HK-2 (cell line): ENCODE results near the gene RANBP3.

ENCODE experiments used
- DNase-seq: peaks from one replicate; pipeline ENCODE4 v3.0.0-alpha.2; 2018; ENCODE audit not compliant: unreplicated experiment

RANBP3 gene

DNA sequence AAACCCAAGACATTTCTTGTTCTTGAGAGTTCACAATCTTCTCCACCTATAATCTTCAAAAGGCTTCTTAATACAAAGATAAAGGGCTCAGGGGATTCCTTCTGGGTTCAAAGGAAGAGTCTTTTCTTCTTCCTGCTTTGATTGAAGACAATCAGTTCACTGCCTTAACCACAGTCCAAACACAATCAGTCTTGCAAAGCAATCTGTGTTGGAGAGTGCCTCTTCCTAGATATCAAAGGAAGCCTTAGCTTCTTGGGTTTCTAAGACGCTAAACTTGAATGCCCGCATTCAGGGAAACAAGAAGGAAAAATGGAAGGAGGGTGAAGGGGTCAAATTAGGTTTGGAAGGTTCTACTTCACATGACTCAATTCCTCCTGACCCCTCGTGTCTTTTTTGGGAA lies 27.2 kb downstream of the RANBP3 start:
- DNase-seq: no peak

DNA sequence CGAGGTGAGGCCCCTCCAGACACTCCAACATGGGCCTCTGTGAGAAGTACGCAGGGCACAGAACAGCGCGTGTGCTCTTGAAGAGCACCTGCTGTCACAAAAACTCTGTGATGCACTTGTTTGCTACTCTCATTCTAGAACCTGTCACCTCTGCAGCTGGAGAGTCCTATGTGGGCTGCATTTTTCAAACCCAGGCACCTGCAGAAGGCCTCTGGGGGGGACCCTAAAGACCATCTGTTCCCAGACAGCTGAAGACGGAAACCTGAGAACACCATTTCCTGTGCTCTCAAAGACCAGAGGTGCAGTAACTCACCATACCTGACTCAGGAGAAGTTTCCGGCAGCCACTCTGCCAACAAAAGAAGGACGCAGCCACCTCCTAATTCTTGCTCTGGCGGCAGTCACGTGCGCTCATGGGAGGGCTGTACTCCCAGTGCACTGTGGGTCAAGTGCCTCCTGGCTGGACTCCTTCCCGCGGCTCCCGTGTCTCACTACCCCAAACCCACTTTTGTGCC lies 28.1 kb downstream of the RANBP3 start:
- no peak for DNase-seq

DNA sequence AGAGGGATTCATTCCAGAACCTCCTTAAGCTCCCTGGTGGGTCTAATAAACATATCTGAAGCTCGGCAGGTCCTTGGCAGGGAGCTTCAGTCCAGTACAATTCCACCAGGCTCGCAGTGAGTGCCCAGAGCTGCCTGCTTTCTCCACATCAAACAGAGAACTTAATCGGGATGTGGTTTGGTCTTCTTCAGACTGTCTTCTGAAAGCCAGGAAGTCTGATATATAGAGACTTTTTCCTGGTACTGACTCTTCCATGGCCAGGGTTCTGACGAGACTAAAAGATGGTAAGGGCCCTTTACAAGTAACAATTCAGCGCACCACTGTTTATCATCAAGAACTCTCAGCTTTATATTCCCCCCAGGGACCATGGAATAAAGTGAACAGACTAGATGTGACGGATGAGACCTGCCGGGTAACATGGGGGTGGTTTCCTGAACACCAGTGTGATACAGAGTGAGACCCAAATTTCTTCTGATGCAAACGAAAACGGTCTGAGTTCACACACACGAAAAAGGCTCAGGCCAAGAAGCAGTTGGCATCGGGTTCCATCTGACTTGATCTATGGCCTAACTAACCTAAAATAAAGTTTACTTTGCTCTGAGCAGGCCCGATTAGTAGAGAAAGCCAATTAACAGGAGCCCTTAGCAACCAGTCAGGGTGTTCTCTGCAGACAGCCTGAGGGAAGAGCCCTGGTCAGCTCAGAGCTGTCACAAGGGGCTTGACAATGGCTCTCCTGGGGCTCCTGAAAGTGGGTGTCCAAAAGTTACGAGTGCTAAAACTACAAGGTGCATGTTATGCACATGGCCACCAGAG lies 29.0 kb downstream of the RANBP3 start:
- no peak for DNase-seq

DNA sequence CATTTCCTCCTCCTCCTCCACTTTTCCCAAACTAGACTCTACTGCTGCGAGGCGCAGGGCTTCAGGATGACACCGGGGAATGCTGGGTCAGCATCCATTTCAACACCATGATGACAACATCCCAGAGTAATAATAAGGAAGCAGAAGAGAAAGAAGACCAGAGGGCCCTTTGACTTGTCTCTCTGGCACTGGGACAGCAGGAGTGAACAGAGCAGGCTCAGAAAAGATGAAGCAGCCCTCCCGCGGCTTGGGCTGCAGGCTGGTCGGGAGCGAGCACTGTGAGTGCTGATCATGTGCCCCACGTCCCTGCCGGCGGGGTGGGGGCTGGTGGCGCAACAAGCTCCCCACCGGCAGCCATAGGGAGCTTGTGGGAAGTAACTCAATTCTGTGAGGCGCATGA lies 30.5 kb downstream of the RANBP3 start:
- no peak for DNase-seq

DNA sequence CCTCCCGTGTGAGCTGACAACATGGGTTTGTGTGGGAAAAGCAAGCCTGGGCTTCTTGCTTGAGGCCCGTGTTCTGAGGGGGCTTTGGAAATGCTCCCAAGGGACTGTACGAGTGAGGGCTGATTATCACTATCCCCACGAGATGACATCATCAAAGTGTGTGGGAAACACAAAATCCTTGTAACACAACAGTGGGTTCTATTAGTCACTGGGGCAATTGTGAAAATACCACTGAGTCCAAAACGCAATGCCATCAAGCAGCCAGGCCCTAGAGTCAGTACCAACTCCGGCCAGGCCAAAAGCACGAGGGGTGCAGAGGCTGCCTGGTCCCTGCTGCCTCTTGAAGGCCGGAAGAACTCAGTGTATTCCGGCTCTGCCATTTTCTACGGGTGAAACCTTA lies 34.3 kb downstream of the RANBP3 start:
- no peak for DNase-seq

DNA sequence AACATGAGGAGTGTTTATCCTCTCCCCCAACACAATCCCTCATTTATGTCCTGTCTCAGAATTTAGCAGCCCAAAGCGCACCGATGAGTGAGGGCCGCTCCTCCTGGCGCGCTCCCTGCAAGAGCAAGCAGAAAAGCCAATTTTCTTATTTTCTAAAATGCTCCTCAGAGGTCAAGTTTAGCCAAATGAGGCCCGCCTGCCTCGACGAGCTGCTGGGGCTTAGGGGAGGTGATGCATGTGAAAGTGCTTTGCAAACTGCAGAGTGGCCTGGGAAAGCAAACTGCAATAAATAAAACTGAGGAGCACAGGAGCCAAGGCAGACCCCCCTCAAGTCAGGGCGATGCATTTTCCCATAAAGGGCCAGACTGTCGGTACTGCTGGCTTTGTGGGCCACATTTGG lies 34.9 kb downstream of the RANBP3 start:
- no peak for DNase-seq

DNA sequence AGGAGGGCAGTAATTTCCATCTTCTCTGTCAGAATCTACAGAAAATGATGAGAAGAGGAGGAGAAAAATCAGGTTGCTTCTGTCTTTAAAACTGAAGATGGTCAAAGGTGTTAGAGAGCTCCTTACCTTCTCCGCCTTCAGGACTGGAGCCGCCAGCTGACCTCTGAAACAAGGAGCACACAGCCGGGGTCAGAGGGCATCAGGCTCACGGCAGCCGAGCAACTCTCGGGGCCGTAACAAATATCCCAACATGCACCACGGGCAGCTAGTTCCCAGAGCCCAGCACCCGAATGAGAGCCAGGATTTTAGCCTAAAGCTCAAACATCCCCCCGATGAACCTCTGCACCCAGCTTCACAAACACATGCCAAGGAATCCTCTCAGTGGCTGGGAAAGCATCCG lies 36.3 kb downstream of the RANBP3 start:
- DNase-seq: no peak

DNA sequence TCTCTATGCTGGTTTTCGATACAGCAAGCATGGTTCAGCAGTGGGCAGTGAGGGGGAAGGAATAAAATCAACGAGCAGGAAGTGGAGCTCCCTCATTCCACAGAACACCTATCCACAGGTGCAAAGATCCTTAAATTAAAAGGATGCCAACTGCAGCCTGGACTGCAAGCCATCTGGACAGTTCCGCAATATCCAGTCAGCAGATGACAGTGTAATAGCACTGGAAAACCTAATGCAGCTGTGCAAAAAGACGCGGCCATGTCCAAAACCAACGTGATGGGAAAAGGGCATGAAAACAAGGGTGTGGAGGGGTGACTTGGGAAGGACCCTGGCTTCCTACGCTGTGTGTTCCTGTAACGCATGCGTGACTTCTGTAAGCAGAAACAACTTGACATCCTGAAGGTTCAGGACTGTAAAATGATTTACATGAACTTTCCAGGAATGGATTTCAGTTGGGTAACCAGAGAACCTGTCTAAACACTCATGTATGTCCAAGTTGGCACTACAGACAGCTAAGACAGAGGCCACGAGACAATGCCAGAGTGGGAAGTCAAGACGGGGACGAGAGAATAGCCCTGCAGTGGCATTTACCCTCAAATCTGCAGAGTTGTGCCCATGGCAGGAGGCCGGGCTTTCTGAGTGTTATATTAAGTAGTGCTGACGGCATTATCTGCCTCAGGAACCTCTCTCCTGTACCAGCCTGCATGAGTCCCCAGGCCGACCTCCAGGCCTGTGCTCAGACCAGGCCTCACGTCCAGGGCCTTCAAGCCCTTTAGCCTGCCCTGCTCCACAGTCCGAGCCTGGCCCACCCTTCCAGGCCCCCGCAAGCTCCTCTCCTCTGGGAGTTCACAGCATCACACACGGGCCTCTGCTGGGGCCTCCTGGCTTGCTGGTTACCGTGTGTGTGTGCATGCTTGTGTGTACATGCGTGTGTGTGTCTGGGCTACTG lies 37.4 kb downstream of the RANBP3 start:
- DNase-seq: no peak

DNA sequence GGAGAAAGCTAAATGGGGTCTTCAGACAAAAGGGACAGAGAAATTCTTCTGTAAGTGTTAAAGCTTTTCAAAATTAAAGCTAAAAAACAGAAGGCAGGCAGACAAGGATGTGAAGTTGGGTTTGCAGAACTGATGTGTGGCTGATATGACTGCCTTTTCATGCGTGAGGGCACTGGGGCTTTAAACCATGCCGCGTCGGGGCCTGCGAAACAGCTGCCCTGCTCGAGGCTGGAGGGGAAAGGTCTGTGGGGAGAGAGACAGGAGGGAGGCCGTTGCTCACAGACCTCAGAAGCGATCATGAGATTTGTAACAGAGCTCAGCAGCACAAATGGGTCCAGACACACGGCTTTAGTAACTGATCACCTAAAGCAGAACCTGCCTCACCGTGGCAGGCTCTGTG lies 40.4 kb downstream of the RANBP3 start:
- DNase-seq: no peak

DNA sequence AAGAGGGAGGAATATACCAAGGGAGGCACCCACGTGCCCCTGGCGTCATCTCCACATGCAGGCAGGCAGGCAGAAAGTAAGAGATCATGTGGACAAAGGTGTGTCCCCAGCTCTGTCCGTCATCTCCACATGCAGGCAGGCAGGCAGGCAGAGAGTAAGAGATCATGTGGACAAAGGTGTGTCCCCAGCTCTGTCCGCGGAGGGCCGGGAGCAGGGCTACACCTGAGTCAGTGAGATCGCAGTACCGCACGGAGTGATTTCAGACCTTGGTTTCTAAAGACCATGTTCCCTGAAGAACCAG lies 41.7 kb downstream of the RANBP3 start:
- no peak for DNase-seq

DNA sequence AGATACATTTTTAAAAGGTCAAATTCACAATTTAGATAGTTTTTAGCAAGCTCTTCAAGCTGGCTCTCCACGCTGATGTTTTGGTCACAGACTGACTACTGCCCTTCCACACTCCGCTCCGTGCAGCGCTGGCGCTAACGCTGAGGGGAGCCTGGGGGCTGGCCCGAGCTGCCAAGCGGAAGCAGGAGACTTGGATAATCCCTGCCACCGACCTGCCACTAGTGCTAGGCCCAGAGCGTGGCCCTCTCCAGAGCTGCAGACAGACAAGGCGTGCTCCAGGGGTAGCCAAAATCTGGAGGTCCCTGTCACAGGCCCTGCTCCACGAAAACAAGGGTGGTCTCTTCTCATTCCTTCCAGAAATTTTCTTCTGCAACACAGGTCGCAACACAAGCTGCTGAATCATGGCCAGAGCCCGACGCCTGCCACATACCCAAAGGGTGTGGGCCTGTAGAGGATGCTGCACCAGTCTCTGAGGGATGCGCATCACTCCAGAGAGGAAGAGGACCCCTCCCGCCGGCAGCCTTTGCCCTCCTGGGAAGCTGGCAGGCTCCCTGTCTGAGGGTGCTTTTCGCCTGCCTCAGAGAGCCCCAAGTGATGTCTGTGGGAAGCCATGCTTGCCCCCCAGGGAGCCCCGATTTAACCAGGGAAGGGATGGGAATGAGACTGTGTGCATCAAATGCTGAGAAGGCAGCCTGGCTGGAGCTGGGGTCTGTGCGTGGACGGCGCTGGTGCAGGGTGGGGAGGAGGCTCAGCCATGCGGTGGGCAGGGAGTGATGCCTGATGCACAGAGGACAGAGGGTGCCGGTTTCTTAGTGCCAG lies 42.3 kb downstream of the RANBP3 start:
- DNase-seq: no peak

DNA sequence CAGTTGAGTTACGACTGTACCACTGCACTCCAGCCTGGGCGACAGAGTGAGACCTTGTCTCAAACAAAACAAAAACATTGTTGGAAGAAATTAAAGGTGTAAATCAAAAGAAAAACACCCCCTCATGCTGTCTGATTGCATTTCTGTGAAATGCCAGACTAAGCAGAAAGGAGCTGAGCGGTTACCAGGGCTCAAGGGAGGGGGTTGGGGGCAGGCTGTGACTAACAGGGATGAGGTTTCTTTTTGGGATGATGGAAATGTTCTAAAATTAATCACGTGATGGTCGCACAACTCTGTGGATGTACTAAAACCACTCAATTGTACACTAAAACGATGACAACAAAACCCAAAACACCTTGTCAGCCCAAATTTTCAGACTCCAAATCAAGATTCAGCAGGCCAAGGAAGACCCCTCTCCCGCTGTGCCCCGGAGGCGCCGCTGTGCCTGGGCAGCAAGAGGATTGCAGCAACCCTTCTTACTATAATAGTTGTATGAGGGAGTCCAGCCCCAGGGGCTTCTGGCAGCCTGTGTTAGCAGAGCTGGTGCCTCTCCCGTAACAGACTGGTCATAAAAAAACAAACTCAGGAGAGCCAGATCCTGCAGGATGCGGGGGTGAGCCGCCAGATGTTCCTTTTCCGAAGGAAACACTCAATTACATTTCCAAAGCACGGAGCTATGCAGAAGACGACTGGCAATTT lies 43.0 kb downstream of the RANBP3 start:
- DNase-seq: no peak

DNA sequence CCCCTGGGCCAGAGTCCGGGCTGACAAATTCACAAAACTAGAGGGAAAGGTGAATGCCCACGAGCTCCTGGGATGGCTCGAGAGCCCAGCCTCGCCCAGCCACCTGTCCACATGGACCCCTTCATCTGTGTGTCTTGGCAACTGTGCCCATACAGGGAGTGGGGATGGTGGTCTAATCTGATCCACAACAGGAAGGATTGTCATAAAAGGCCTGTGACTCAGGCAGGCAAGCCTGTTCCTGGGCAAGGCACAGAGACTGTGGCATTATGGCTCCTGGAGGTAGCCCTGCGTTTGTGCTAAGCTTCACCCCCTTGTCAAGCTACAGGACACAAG lies 43.9 kb downstream of the RANBP3 start:
- DNase-seq: no peak

DNA sequence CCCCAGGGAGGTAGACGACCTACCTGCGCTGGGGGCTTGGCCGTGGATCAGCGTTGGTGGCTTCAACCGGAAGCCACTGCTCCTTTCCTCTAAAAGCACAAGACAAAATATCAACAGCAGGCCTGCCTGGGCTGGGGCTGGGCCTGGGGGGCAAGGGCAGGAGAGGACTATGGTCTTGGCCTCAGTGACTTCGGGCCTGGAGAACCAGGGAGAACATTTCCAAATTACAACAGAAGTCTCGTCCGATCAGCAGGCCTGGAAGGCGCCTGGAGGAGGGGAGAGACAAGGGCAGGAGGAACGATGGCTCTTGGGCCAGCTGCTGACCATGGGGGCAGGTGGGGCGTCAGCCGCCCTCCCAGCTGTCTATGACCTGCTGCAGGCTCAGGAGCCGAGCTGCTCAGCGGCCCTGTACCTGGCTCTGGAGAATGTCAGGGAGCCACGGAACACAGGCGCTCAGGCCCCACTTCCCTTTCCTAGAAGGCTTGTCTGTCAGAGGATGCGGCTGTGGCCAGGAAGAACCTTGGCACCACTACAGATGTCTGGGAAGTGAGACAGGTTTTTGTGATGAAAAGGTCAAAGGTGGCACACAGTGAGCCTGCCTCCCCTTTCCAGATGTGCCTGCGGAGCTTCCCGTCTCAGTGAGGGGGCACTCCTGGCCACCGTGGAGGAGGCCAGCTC lies 44.4 kb downstream of the RANBP3 start:
- no peak for DNase-seq

DNA sequence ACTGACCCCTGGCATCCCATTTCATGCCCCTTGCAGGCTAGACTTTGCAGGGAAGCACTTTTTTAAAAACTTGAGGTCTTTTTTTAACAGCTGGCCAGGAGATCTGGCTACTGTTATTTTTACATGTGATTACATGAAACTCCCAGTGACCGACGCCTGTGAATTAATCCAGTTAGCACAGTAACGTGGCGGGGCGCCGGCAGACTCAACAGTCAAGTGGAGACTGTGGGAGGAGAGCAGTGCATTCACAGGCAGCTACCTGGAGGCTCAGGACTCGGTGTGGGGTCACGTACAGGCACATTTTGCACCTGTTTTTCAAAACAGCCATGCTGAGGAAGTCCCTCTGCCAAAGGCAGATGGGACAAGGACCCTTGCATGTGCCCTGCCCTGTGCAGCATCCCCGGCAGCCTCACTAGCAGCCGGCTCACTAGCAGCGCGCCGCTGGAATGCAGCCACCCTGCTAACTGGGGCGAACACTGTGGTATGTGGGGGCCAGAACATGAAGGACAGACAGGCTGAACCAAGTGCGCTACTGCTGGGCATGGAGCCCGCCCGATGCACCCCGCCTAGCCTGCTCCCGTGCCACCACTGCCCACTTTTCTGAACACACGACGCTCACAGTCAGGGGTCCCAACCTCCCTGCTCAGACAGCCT lies 45.2 kb downstream of the RANBP3 start:
- DNase-seq: no peak

DNA sequence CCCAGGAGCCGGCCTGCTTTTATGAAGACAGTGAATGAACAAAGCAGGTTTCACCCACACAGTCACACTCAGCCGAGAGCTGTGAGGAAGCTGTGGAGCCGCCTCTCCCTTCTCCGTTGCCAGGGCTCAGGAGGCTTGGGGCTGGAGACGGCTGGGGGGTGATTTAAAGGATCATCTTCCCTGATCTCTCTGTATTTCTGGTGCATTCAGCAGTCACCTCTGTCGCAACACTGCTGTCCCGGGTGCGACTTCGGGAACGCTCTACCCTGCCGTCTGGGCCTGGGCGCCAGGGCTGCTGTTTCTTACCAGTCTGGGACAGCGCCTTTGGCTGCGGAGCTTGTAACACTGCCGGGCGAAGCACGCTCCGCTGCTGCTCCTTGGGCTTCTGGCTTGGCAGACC lies 45.8 kb downstream of the RANBP3 start:
- no peak for DNase-seq

DNA sequence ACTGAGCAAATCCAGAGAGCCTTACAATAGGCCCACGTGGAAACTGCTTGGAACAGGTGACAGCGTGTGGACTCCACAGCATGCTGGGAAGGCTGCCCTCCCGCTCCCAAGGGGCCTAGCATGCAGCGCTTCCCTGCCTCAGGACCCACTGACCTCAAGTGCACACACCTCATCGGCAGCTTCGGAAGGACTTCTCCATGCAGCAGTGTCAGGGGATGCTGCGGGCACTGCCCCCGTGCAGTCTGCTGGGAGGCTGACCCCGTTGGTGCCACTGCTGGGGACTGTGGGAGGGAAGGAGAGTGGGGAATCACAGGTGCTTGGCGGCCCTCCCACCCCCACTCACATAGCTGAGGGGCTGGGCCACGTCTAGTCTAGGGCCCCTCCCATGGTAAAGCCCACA lies 46.7 kb downstream of the RANBP3 start:
- DNase-seq: no peak

DNA sequence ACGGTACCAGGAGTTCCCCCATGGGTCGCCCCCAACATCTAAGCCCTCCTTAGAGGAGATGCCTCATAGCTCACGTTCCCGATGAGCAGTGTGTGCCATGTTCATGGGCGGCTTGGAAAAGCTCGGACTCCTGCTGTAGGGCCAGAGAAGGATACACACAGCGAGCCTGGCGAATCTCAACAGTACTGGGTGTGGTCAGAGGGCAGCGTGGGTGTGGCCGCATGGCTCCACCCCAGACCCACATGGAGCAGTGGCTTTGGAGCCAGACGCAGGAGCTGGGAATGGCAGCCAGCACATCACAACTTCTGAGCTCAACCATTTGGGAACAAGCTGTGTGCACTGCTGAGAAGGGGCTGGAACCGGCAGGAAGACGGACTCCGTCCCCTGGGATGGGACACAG lies 48.3 kb downstream of the RANBP3 start:
- DNase-seq: no peak

DNA sequence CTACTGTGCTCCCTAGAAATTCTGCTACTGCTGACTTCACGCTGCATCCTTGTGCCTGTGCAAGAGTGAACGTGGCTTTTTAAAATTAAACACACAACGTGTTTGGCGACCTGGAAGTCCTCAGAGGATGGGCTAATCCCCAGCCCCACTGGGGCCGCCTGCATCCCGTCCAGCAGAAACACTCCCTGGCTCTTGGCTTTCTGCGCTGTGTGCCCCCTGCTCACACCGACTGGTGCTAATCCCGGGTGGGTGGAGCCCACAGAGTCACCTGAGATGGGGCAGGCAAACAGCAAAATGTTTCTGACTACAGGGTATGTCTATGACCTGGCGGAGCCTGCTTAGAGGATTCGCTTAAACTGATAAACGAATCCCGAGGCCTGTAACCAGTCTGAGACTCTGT lies 48.8 kb downstream of the RANBP3 start:
- DNase-seq: no peak

DNA sequence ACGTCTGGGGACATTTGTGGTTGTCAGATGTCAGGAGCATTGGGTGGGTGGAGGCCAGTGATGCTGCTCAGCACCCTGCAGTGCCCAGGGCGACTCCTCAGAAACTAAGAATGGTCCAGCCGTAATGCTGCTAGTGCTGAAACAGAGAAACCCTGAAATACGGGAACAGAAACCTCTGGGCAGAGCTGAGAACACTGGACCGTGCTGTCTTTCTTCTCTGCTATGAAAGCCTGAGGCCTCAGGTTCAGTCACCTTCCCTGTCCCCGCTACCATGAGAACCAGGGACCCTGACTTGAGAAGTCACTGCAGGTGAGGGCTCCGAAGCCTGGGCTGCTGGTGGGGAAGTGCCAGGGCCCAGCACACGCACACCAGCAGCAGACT lies 50.5 kb downstream of the RANBP3 start:
- DNase-seq: no peak
